Left cardiac atrium (tissue), 4 donors: ENCODE data around the gene EPB41L2. TPM values are rescaled to one million over a fixed set of nuclear protein-coding genes. Genes with fewer than 3 reads are reported as not detected.
"Not testable (repeated sequence)": the region's sequence is repeated elsewhere in the genome, so short reads cannot be mapped to it uniquely, and the experiment has no call there.

Experiments used
- ATAC-seq, 2 donors: fragments of 200-7000 bp; cut with Tn5 transposase; one replicate each; pipeline ENCODE4 v1.9.1; 2020; ENCODE audit warnings: mild to moderate bottlenecking in 2 of 2, moderate library complexity in 2 of 2
- DNase-seq: peaks from one replicate; pipeline ENCODE4 v3.0.0-alpha.2; 2020
- intact Hi-C, 2 donors: fragments of 100-400 bp; cut with DNase I; formaldehyde crosslinking; loops; one replicate each; pipeline versions ENCODE4 v1.14.1 to v1.15.1; 2022 to 2023
- long read RNA-seq: library from polyadenylated mRNA; unstranded; transcript quantifications from one replicate; pipeline ENCODE4 v2.0.0, GENCODE V29; 2021
- total RNA-seq, 2 donors: library from RNA; stranded (reverse); fragmentation: NEBNext Ultra II Directional; extraction: Animal tissue kit (Norgen Biotek cat#: 25700); gene quantifications; one replicate each; pipeline ENCODE4 v1.2.1, GENCODE V29; 2021
- donor health status: DM: no; HTN: yes; CAD: no.
- donor health status: DM: no; HTN: yes; CAD: no; lungs with severe emphysema.
- donor health status: DM: yes; HTN: yes; CAD: no.
- donor health status: Dilated cardiomyopathy.

Gene EPB41L2
- 100 to 1,000 TPM in 1 of 2 donors, 10 to 100 TPM in 1; 83.3 to 130 TPM for total RNA-seq
- long read RNA-seq, partial matches to known transcripts = 2 of 6 reads
- long read RNA-seq, other reads (novel, unspliced or antisense) = 3 of 6 reads

DNA sequence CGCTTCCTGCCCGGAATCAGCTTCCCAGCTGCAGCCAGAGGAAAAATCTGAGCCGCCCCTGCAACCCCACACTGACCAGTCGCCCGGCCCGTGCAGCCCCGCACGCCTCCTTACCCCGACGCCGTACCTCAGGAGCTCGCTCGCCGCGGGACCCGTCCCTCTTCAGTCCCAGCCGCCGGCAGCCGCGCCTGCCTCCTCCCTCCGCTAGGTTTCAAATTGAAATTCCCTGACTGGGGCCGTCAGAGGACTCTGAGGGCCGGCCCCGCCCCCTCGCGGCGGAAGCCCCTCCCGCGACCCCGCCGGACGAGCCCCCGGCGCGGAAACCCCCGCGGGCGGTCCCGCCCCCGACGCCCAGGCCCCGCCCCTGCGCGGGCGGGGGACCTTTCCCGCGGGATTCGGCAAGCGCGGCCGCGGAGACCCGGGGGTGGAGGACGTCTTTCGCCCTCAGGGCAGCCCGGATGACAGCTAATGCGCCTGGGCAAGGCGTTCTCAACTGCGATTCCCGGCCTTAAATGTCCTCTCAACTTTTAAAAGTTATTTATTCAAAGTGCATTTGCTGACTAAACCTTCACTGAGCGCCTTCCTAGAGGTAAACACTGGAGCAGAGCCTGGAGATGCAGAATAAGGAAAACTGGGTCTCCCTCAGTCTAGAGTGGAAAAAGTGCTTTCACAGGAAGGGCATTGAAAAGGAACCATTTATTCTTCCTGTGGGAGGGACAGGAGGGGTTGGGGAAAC, at the start of gene EPB41L2:
TSS of gene EPB41L2 (minus strand) at position 218 of the 736 bp plus-strand sequence. CDS start 106,760 bp downstream, outside the sequence.
- intact Hi-C loops = loop anchor here in 1 of 2 donors (5.0 kb wide), 1 partner anchor 176 kb away; no protein-coding TSS in a partner anchor
- DNase-seq (peak; percentile 89), ATAC-seq (peak; percentile 98)

GRCh38 chr6:131112249-131112648, 49.2 kb upstream of the EPB41L2 start:
- DNase-seq (no peak), ATAC-seq (no peak)
- intact Hi-C loops = no loop called here

- peak in 1 of 2 donors; percentile 95 for ATAC-seq
- no peak for DNase-seq
- intact Hi-C loops = no loop called here
Measured at GRCh38 chr6:131107151-131107550, 44.1 kb upstream of the EPB41L2 start.

DNA sequence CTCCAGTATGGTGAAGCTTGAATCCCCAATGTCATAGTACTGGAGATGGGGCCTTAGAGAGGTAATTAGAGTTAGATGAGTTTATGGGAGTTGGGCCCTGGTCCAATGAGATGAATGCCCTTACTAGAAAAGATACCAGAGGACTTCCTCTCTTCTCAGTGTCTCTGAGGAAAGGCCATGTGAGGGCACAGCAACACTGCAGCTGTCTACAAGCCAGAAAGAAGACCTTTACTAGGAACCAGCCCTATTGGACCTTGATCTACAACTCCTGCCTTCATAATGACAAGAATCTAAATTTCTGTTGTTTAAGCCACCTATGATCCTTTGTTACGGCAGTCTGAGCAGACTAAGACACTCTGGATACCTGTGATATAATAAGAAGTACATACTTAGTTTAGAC, 40.9 kb upstream of the EPB41L2 start:
- intact Hi-C loops = no loop called here

DNA sequence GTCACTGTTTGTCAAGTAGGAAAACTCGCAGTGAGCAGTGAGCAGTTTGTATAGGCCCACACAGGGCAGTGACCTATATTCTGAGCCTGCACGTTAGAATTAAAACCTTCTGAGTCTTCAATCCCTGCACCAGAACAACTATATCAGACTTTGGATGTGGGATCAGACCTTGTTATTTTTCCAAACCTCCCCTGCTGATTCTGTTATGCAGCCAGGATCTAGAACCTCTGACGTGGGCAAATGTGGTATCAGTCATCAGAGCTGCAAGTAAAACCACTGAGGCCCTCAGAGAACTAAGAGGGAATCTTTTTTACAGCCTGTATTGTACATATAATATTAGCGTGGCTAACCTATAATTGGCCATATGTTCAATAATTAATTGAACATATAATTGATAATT, 40.3 kb upstream of the EPB41L2 start:
- intact Hi-C loops = no loop called here
- ATAC-seq = no peak

More for the DNA sequence above, 40.9 kb upstream of the EPB41L2 start:
- no peak for DNase-seq
- no peak for ATAC-seq

GRCh38 chr6:131101911-131102680, 39.1 kb upstream of the EPB41L2 start:
- no peak for DNase-seq
- intact Hi-C loops = no loop called here
- no peak for ATAC-seq

More for the DNA sequence above, 40.3 kb upstream of the EPB41L2 start:
- DNase-seq = no peak

DNA sequence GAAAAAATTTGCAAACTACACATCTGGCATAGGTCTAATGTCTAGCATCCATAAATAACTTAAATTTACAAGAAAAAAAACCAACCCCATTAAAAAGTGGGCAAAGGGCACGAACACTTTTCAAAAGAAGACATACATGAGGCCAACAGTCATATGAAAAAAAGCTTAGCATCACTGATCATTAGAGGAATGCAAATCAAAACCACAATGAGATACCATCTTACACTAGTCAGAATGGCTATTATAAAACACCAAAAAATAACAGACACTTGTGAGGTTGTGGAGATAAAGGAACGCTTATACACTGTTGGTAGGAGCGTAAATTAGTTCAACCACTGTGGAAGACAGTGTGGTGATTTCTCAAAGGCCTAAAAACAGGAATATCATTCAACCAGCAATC, 33.7 kb upstream of the EPB41L2 start:
- ATAC-seq (no peak), DNase-seq (no peak)
- intact Hi-C loops = no loop called here

- intact Hi-C loops = no loop called here
- no peak for DNase-seq
- no peak for ATAC-seq
Measured at GRCh38 chr6:131093334-131093733, 30.3 kb upstream of the EPB41L2 start.

GRCh38 chr6:131091944-131092343, 28.9 kb upstream of the EPB41L2 start:
- intact Hi-C loops, DNase-seq, ATAC-seq: not testable (repeated sequence)

- ATAC-seq, intact Hi-C loops, DNase-seq: not testable (repeated sequence)
Measured at GRCh38 chr6:131090339-131090738, 27.3 kb upstream of the EPB41L2 start.

- DNase-seq (no peak), ATAC-seq (no peak)
- intact Hi-C loops = no loop called here
Measured at GRCh38 chr6:131084982-131085381, 21.9 kb upstream of the EPB41L2 start.

GRCh38 chr6:131083687-131084086, 20.6 kb upstream of the EPB41L2 start:
- ATAC-seq = peak in 1 of 2 donors; percentile 14
- intact Hi-C loops = no loop called here
- DNase-seq = no peak

GRCh38 chr6:131082335-131082734, 19.3 kb upstream of the EPB41L2 start:
- ATAC-seq (no peak), DNase-seq (no peak)
- intact Hi-C loops = no loop called here

GRCh38 chr6:131080084-131080483, 17.0 kb upstream of the EPB41L2 start:
- ATAC-seq = no peak
- no peak for DNase-seq
- intact Hi-C loops = no loop called here

- intact Hi-C loops = no loop called here
- DNase-seq = no peak
- ATAC-seq = no peak
Measured at GRCh38 chr6:131073577-131073976, 10.5 kb upstream of the EPB41L2 start.

GRCh38 chr6:131070061-131070460, 7.0 kb upstream of the EPB41L2 start:
- intact Hi-C loops = no loop called here
- no peak for ATAC-seq
- no peak for DNase-seq

GRCh38 chr6:131068165-131068564, 5.1 kb upstream of the EPB41L2 start:
- intact Hi-C loops = no loop called here

DNA sequence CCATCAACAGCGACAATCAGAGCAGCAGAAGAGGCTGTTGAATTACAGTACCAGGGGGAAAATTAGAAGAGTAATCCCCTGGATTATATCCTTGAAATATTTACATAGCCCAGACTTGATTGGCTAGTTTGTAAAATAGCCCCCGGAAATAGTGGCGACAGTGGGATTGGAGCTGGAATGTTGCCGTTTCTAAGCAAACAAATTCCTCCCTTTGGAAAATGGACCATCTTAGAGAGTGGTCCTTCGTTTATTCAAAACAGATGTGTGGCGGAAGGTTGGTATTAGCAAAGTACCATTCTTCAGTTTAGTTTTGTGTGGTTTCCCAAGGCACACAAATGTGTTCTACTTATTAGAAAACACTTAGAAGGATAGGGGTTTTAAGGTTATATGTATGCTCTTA, 4.5 kb upstream of the EPB41L2 start:
- intact Hi-C loops = no loop called here
- ATAC-seq (no peak), DNase-seq (no peak)

More at GRCh38 chr6:131068165-131068564, 5.1 kb upstream of the EPB41L2 start:
- ATAC-seq (no peak), DNase-seq (no peak)

DNA sequence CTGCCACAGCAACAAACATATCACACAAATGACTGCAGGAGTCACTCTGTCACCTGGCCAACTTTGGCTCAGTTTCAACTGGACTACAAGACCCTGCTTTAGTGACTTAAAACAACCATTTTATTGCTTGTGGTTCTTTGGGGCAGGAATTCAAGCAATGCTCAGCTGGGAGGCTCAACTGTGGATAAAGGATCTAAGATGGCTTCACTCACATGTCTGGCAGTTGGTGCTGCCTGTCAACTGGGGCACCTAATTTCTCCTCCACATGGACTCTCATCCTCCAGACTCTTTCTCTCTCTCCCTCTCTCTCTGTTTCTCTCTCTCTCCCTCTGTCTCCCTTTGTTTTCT, 2.8 kb upstream of the EPB41L2 start:
- no peak for DNase-seq
- no peak for ATAC-seq
- intact Hi-C loops = no loop called here

- intact Hi-C loops = no loop called here
- DNase-seq (no peak), ATAC-seq (no peak)
Measured at GRCh38 chr6:131065112-131065823, 2.2 kb upstream of the EPB41L2 start.
